GM19467 (cell line): ENCODE data around the gene SULT1A2.
"Not testable (repeated sequence)": the region's sequence is repeated elsewhere in the genome, so short reads cannot be mapped to it uniquely, and the experiment has no call there.

ENCODE experiments used
- ATAC-seq: cut with Tn5 transposase; IDR thresholded peaks from one replicate; pipeline ENCODE4 v1.9.1; 2021; ENCODE audit warnings: mild to moderate bottlenecking, moderate library complexity; ENCODE audit not compliant: unreplicated experiment

SULT1A2 gene

GRCh38 chr16:28592511-28592910 lies 4.3 kb downstream of the SULT1A2 start:
- ATAC-seq = no peak

- no peak for ATAC-seq
Measured at GRCh38 chr16:28591355-28591754, 5.5 kb downstream of the SULT1A2 start.

DNA sequence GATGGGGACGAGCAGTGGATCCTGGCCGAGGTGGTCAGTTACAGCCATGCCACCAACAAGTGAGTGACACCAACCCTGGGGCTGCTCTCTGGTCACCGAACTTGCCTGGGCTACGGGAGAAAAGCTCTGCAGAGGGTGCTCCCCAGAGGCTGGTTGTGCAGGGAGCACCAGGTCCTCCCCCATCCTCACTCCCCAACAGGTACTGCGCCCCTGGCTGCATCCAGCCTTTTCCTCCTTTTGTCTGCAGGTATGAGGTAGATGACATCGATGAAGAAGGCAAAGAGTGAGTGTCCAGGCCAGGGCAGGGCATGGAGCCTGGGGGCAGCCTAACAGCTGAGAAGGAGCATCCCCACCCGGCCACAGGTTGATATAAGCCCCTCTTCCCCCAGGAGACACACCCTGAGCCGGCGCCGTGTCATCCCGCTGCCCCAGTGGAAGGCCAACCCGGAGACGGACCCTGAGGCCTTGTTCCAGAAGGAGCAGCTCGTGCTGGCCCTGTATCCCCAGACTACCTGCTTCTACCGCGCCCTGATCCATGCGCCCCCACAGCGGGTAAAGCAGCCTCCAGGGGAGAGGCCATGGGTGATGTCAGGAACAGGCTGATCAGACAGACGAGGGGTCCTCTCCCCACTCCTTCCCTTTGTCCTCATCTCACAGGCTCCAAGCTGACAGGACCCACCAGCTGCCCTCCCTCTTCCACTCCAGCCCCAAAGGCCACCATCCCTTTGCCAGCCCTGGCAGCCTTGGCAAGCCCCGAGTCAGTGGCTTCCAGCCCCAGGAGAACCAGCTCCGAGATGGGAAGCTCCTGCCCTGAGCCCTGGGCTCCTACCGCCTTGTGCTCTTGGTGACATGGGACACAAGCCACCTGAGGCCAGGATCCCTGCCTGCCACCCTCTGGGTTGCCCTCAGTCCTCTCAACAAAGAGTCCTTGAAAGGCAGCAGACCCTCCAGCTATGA lies 6.2 kb downstream of the SULT1A2 start:
- no peak for ATAC-seq

DNA sequence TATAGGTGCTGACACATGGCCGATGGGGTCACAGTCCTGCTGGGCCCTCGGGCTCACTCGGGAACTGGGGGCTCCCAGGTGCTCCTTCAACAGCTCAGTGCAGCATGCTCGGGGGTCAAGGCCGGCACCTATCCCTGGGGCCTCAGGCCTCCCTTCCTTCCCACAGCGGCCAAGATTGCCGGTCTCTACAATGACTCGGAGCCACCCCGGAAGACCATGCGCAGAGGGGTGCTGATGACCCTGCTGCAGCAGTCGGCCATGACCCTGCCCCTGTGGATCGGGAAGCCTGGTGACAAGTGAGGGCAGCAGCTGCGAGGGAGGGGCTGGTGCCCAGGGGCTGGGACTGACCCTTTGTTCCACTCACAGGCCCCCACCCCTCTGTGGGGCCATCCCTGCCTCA lies 6.9 kb downstream of the SULT1A2 start:
- ATAC-seq = no peak

GRCh38 chr16:28589069-28589468 lies 7.8 kb downstream of the SULT1A2 start:
- ATAC-seq = no peak

- ATAC-seq = no peak
Measured at GRCh38 chr16:28587386-28587785, 9.5 kb downstream of the SULT1A2 start.

DNA sequence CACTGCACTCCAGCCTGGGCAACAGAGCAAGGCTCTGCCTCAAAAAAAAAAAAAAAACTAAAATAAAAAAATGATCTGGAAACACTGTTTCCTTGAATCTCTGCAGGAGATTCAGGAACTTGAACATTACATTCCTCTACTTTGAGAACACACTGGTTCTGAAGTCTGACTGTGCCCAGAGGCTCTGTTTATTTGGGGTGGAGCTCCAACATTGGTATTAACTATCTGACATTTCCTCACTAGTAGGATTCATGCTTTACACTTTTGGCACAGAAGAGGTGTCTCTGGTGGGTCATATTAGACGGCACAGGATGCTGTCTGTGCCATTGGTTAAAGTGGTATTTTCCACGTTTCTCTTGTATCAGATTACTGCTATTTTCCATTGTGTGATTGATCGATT lies 10.4 kb downstream of the SULT1A2 start:
- no peak for ATAC-seq

- no peak for ATAC-seq
Measured at GRCh38 chr16:28585674-28586073, 11.2 kb downstream of the SULT1A2 start.

GRCh38 chr16:28580726-28581315 lies 16.0 kb downstream of the SULT1A2 start:
- no peak for ATAC-seq

- ATAC-seq = no peak
Measured at GRCh38 chr16:28575446-28576109, 21.3 kb downstream of the SULT1A2 start.

- ATAC-seq = no peak
Measured at GRCh38 chr16:28574925-28575324, 21.9 kb downstream of the SULT1A2 start.

- no peak for ATAC-seq
Measured at GRCh38 chr16:28573738-28574718, 22.8 kb downstream of the SULT1A2 start.

DNA sequence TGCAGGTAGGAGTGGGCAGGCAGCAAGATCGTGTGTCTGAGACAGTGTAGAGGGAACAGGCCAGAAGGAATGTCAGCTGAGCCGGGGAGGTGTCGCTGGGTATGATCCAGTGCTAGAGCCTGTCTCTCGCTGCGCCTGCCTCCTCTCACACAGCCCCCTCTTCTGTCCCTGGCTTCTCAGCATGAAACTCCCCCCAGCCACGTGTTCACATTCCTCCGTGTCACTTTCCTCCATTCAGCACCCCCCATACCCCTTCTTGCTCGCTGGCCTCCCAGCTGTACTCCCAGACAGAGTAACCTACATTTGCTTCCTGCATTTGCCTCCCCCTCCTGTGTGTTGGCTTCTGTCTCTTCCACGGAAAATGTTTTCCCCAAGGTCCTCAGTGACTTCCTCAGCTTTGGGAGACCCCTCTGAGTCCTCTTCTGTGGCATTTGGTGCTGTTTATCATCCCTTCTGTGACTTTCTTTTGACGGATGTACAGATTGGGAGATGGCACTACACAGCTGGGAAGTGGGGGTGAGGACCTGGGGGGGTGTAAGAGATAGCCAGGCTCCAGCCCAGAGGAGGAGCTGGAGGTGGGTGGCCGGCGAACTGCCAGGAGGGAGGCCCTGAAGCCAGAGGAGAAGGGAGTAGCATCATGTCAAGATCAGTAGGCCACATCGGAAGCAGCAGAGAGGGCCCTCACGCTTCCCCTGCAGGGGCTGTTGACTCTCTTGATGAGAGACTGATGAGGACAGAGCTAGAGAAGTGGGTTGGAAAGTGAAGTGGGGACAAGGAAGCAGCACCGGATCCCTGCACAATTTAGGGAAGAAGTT lies 23.9 kb downstream of the SULT1A2 start:
- ATAC-seq = no peak

GRCh38 chr16:28569968-28570752 lies 26.7 kb downstream of the SULT1A2 start:
- ATAC-seq = no peak

- ATAC-seq = no peak
Measured at GRCh38 chr16:28569021-28569420, 27.8 kb downstream of the SULT1A2 start.

DNA sequence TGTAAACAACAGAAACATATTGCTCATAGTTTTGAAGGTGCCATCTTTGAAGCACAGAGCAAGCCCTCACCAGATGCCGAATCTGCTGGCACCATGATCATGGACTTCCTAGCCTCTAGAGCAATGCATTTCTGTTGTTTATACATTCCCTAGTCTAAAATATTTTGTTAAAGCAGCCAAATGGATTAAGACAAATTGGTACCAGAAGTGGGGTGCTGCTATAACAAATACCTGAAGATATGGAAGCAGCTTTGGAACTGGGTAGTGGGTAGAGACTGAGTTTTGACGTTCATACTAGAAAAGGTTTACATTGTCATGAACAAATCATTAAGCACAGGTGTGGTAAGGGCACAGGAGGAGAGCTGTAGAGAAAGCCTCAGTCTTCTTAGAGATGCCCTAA lies 29.6 kb downstream of the SULT1A2 start:
- ATAC-seq = no peak

- not testable (repeated sequence) for ATAC-seq
Measured at GRCh38 chr16:28566233-28566925, 30.5 kb downstream of the SULT1A2 start.

GRCh38 chr16:28563218-28563617 lies 33.6 kb downstream of the SULT1A2 start:
- no peak for ATAC-seq
